HepG2 (cell line): ENCODE results near the gene EHD1. TPM values are rescaled to one million over a fixed set of nuclear protein-coding genes. Genes with fewer than 3 reads are reported as not detected.

Experiments used
- AFF4 ChIP-seq: sonication (generic); formaldehyde crosslinking; IDR thresholded peaks from 2 replicates; pipeline ENCODE4 v1.4.0; 2020; ENCODE audit warnings: missing genetic modification reagents
- FUBP1 ChIP-seq: sonication (generic); formaldehyde crosslinking; IDR thresholded peaks from 2 replicates; pipeline ENCODE4 v1.5.1; 2020; ENCODE audit warnings: missing genetic modification reagents, mild to moderate bottlenecking, borderline replicate concordance
- GMEB1 ChIP-seq: sonication (generic); formaldehyde crosslinking; IDR thresholded peaks from 2 replicates; pipeline ENCODE4 v1.5.1; 2020; ENCODE audit warnings: missing genetic modification reagents, mild to moderate bottlenecking, borderline replicate concordance
- HMG20B ChIP-seq: conservative IDR thresholded peaks from 2 replicates; pipeline ENCODE4 v1.6.1; 2016; ENCODE audit warnings: missing genetic modification reagents, missing compliant biosample characterization
- RBM39 ChIP-seq: fragments of 200-400 bp; formaldehyde crosslinking; IDR thresholded peaks from one replicate; pipeline ENCODE4 v1.6.1; 2018; ENCODE audit warnings: antibody characterized with exemption, mild to moderate bottlenecking, low read depth, low read length; ENCODE audit not compliant: poor library complexity, severe bottlenecking
- RNF219 ChIP-seq: sonication (generic); formaldehyde crosslinking; IDR thresholded peaks from 2 replicates; pipeline ENCODE4 v1.5.0; 2020; ENCODE audit warnings: mild to moderate bottlenecking, missing genetic modification reagents
- SNAI1 ChIP-seq: sonication (generic); formaldehyde crosslinking; IDR thresholded peaks from 2 replicates; pipeline ENCODE4 v1.5.0; 2020; ENCODE audit warnings: mild to moderate bottlenecking, missing genetic modification reagents, borderline replicate concordance
- SPEN ChIP-seq: sonication (generic); formaldehyde crosslinking; IDR thresholded peaks from 2 replicates; pipeline ENCODE4 v1.5.1; 2020; ENCODE audit warnings: low read depth, mild to moderate bottlenecking, missing genetic modification reagents
- THAP9 ChIP-seq: sonication (generic); formaldehyde crosslinking; IDR thresholded peaks from 2 replicates; pipeline ENCODE4; 2020; ENCODE audit warnings: missing genetic modification reagents, mild to moderate bottlenecking, borderline replicate concordance
- ZNF232 ChIP-seq: sonication (generic); formaldehyde crosslinking; IDR thresholded peaks from 2 replicates; pipeline ENCODE4 v1.4.0; 2020; ENCODE audit warnings: missing genetic modification reagents, borderline replicate concordance
- ZNF367 ChIP-seq: sonication (generic); formaldehyde crosslinking; IDR thresholded peaks from 2 replicates; pipeline ENCODE4 v1.4.0; 2020; ENCODE audit warnings: missing genetic modification reagents, borderline replicate concordance
- polyA plus RNA-seq, 8 experiments: library from polyadenylated mRNA; depleted of rRNA in 3 of 8; stranded (reverse) in 7 of 8; unstranded in 1 of 8; fragments of >200 nt; fragmentation: Illumina TruSeq in 4 of 8; extraction: Trizol in 4 of 8; gene quantifications; 2 replicates each; pipeline versions ENCODE4 v1.2.1 to v1.2.3, GENCODE V29; 2011 to 2016; ENCODE audit warnings: low read depth in 4 of 8, missing spikeins in 1 of 8, mixed read lengths in 1 of 8; ENCODE audit not compliant: insufficient read depth in 1 of 8
- total RNA-seq, 5 experiments: library from RNA; depleted of rRNA; stranded (reverse); fragments of >200 nt; fragmentation: Illumina TruSeq; extraction: Trizol; gene quantifications; 2 replicates each; pipeline ENCODE4 v1.2.3, GENCODE V29; 2016; ENCODE audit warnings: low read depth in 1 of 5

EHD1 gene
- total and polyA plus RNA-seq, 2 of the 13 experiments (the other 11 are each of a cell fraction or from before 2014, with no cell fraction given), result 23.6 to 26.6 TPM

GRCh38 chr11:64913171-64913727 lies 34.8 kb upstream of the EHD1 start (continued):
- TF ChIP-seq GMEB1, result no peak
- TF ChIP-seq FUBP1, result no peak
- TF ChIP-seq HMG20B, result no peak
- TF ChIP-seq THAP9, result no peak
- TF ChIP-seq RNF219, result no peak
- no peak for TF ChIP-seq SPEN
- TF ChIP-seq AFF4, result no peak
- TF ChIP-seq ZNF232 (CRISPR knock-in tag), result no peak
- TF ChIP-seq ZNF367 (CRISPR knock-in tag), result no peak
- no peak for TF ChIP-seq RBM39
- TF ChIP-seq SNAI1 (CRISPR knock-in tag), result no peak
